Colonic mucosa (tissue), 4 donors: ENCODE results near the gene CNIH4. TPM values are rescaled to one million over a fixed set of nuclear protein-coding genes. Genes with fewer than 3 reads are reported as not detected.

Source experiments
- DNase-seq: peaks from one replicate; pipeline ENCODE4 v3.0.0-alpha.2; 2020
- H3K27ac ChIP-seq: fragments of 200-600 bp; one replicate; pipeline ENCODE4 v1.8.0; 2021
- H3K27me3 ChIP-seq: fragments of 200-600 bp; one replicate; pipeline ENCODE4 v1.8.0; 2021
- H3K36me3 ChIP-seq: fragments of 200-600 bp; one replicate; pipeline ENCODE4 v1.8.0; 2021
- H3K4me1 ChIP-seq: fragments of 200-600 bp; one replicate; pipeline ENCODE4 v1.8.0; 2021; ENCODE audit warnings: mild to moderate bottlenecking
- H3K4me3 ChIP-seq: fragments of 200-600 bp; one replicate; pipeline ENCODE4 v1.8.0; 2021
- H3K9ac ChIP-seq, 2 donors: one replicate each; pipeline ENCODE4 v1.7.0; 2013; ENCODE audit warnings: control low read depth in 2 of 2, low read depth in 2 of 2, low read length in 2 of 2
- H3K9me3 ChIP-seq: fragments of 200-600 bp; one replicate; pipeline ENCODE4 v1.8.0; 2021
- CTCF ChIP-seq: fragments of 200-600 bp; IDR thresholded peaks from one replicate; pipeline ENCODE4 v1.8.0; 2022; ENCODE audit warnings: antibody characterized with exemption, mild to moderate bottlenecking
- intact Hi-C: fragments of 100-400 bp; cut with DNase I; formaldehyde crosslinking; loops from one replicate; pipeline ENCODE4 v1.14.1; 2022
- total RNA-seq, 2 donors: library from RNA; stranded (reverse); fragmentation: NEBNext Ultra II Directional in 1 of 2; extraction: Animal tissue kit (Norgen Biotek cat#: 25700) in 1 of 2; gene quantifications; one replicate each; pipeline ENCODE4 v1.2.1, GENCODE V29; 2021
- donor health status: healthy.
- donor health status: DM: no; HTN: no; CAD: no.
- donor health status: DM: no; HTN: no; CAD: no.

The CNIH4 gene
- total RNA-seq, 2 donors from 2014 or later = 53.0 to 80.6 TPM

- H3K27ac ChIP-seq = peak overlapping the region; percentile 62
- no peak for DNase-seq
- H3K4me3 ChIP-seq = no peak overlapping the region
- peak overlapping the region in 1 of 2 donors; percentile 3 for H3K9ac ChIP-seq
- no peaks in the 10 kb centered on the region for H3K36me3 ChIP-seq
- intact Hi-C loops = no loop called here
- no peaks in the 10 kb centered on the region for H3K9me3 ChIP-seq
- no peak for TF ChIP-seq CTCF
- peaks cover 10% of the 10 kb centered on the region for H3K4me1 ChIP-seq
- H3K27me3 ChIP-seq = no peaks in the 10 kb centered on the region
Observed at GRCh38 chr1:224353975-224354925, 2.4 kb upstream of the CNIH4 start.

GRCh38 chr1:224357626-224358124 is 996 bp downstream of the CNIH4 start:
- Histone ChIP-seq H3K4me3 (peak overlapping the region; percentile 87), H3K9ac (peak overlapping the region; percentile 84 to 87), H3K4me1 (peaks cover 10% of the 10 kb centered on the region), H3K9me3 (no peaks in the 10 kb centered on the region), H3K27ac (peak overlapping the region; percentile 93), H3K27me3 (no peaks in the 10 kb centered on the region), H3K36me3 (no peaks in the 10 kb centered on the region)
- intact Hi-C loops = loop anchor here (5.0 kb wide), 1 partner anchor 75 kb away; the partner anchor contains the start of gene WDR26
- no peak for TF ChIP-seq CTCF
- no peak for DNase-seq

- Histone ChIP-seq H3K36me3 (no peaks in the 10 kb centered on the region), H3K27me3 (no peaks in the 10 kb centered on the region), H3K9ac (peak overlapping the region in 1 of 2 donors; percentile 84), H3K9me3 (no peaks in the 10 kb centered on the region), H3K4me3 (peak overlapping the region; percentile 87), H3K4me1 (peaks cover 10% of the 10 kb centered on the region), H3K27ac (peak overlapping the region; percentile 93)
- DNase-seq = no peak
- intact Hi-C loops = loop anchor here (5.0 kb wide), 1 partner anchor 74 kb away; the partner anchor contains the start of gene WDR26
- TF ChIP-seq CTCF = no peak
Observed at GRCh38 chr1:224358237-224358636, 1.6 kb downstream of the CNIH4 start.

- Histone ChIP-seq H3K4me1 (peaks cover 10% of the 10 kb centered on the region), H3K27ac (no peak overlapping the region), H3K36me3 (no peaks in the 10 kb centered on the region), H3K27me3 (no peaks in the 10 kb centered on the region), H3K9ac (no peak overlapping the region), H3K9me3 (no peaks in the 10 kb centered on the region), H3K4me3 (no peak overlapping the region)
- no peak for DNase-seq
- intact Hi-C loops = loop anchor here (5.0 kb wide), 1 partner anchor 73 kb away; the partner anchor contains the start of gene WDR26
- no peak for TF ChIP-seq CTCF
Observed at GRCh38 chr1:224359207-224359606, 2.5 kb downstream of the CNIH4 start.

GRCh38 chr1:224368409-224368808 is 11.7 kb downstream of the CNIH4 start:
- Histone ChIP-seq H3K27me3 (no peaks in the 10 kb centered on the region), H3K4me1 (peaks cover 5% of the 10 kb centered on the region), H3K9me3 (no peaks in the 10 kb centered on the region), H3K4me3 (no peak overlapping the region), H3K27ac (no peak overlapping the region), H3K9ac (no peak overlapping the region), H3K36me3 (peaks cover 14% of the 10 kb centered on the region)
- intact Hi-C loops = no loop called here
- no peak for DNase-seq
- no peak for TF ChIP-seq CTCF
